D721Med (cell line): Measurements from ENCODE around the gene ST3GAL5.

Source experiments
- DNase-seq: peaks from one replicate; pipeline ENCODE4 v3.0.0; 2011; ENCODE audit warnings: low spot score; ENCODE audit not compliant: insufficient read length
- FAIRE-seq: peaks from 2 replicates; lab custom pipeline; 2011; peaks lifted over from hg19 to GRCh38; lab: Jason Lieb, UNC
- TF ChIP-seq, protein P1 (sequence below): IDR thresholded peaks from 2 replicates; pipeline ENCODE4 v1.5.1; 2012; ENCODE audit warnings: mild to moderate bottlenecking, control low read depth; ENCODE audit not compliant: insufficient read depth; ENCODE audit errors: missing control alignments

Gene ST3GAL5

DNA sequence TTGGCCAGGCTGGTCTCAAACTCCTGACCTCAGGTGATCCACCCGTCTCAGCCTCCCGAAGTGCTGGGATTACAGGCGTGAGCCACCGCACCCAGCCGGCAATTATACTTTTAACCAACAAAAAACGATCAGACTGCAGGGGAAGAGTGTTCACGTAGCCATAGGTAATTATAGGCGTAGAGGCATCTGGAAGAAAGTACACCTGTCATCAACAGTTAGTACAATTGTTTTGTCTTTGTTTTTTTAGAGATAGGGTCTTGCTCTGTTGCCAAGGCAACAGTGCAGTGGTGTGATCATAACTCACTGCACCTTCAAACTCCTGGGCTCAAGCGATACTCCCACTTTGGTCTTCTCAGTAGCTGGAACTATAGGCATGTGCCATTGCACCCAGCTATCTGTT lies 20.0 kb downstream of the ST3GAL5 start:
- no peak for DNase-seq
- TF ChIP-seq, protein P1, sequence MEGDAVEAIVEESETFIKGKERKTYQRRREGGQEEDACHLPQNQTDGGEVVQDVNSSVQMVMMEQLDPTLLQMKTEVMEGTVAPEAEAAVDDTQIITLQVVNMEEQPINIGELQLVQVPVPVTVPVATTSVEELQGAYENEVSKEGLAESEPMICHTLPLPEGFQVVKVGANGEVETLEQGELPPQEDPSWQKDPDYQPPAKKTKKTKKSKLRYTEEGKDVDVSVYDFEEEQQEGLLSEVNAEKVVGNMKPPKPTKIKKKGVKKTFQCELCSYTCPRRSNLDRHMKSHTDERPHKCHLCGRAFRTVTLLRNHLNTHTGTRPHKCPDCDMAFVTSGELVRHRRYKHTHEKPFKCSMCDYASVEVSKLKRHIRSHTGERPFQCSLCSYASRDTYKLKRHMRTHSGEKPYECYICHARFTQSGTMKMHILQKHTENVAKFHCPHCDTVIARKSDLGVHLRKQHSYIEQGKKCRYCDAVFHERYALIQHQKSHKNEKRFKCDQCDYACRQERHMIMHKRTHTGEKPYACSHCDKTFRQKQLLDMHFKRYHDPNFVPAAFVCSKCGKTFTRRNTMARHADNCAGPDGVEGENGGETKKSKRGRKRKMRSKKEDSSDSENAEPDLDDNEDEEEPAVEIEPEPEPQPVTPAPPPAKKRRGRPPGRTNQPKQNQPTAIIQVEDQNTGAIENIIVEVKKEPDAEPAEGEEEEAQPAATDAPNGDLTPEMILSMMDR = no peak
- FAIRE-seq = no peak

DNA sequence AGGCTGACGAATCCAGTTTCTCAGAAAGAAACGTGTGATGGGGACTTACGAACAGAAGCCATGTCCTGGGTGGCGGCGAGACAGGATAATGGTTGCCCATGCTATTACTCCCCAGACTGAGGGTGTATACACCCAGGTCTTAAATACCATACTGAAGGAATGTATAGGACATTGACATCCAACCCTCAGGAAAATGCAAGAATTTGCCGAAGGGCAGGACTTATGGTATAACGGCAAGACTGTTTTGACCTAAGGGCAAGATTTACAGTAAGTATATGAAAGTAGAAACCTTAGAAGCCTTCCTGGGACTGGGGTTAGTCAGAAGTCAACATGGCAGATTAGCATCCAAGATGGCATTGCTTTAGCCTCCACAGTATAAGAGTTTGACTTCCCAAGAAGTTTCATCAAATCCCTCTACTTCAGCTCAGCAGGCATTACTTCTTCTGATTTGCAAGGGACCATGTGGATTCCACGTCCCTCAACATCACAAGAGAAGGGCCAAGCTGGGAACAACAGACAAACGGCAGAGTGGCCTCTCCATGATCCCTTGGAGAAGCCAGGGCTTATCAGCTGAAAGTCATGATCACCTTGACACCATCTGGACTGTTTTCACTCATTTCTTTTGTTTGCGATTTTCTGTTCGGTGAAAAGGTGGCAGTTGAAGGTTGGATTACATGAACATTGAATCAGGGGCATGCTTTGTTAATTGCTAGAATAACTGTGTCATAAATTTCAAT lies 21.1 kb downstream of the ST3GAL5 start:
- FAIRE-seq (no peak), DNase-seq (no peak)
- TF ChIP-seq, protein P1 = no peak

DNA sequence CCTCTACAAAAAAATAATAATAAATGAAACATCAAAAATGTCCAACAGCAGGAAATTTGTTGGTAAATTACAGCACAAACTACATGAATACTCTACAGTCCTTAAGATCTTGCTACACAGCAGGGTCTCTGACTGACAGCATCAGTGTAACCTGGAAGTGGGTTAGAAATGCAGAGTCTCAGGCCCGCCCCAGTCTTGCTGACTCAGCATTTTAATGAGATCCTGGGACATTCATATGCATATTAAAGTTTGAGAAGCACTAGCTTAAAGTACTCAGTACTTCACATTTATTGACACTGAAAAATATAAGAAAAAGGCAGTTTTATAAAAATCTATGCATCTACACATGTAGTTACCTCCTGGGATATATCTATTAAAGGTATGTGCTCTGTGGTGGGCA lies 21.7 kb downstream of the ST3GAL5 start:
- TF ChIP-seq, protein P1 = no peak
- DNase-seq = no peak
- FAIRE-seq = no peak

DNA sequence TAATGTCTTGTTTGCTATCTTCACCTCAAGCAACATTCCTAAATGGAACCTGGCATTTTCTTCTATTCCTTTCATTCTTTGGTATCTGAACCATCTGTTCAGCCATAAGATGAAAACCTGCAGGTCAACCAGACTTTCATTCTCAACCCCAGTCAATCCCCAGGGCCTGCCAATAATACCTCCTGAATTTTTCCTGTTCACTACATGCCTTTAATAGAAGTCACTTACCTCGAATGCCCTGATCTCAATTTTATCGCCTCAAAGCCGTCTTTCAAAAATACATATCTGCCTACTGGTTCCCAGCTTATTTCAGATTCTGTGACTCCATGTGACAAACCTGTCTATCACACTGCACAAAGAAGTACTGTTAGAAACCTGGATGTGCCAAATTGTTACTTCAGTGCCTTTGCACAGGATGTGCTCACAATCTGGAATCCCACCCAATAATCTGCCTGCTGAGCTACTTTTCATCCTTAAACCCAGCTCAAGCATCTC lies 22.6 kb downstream of the ST3GAL5 start:
- FAIRE-seq = no peak
- no peak for DNase-seq
- TF ChIP-seq, protein P1 = no peak

DNA sequence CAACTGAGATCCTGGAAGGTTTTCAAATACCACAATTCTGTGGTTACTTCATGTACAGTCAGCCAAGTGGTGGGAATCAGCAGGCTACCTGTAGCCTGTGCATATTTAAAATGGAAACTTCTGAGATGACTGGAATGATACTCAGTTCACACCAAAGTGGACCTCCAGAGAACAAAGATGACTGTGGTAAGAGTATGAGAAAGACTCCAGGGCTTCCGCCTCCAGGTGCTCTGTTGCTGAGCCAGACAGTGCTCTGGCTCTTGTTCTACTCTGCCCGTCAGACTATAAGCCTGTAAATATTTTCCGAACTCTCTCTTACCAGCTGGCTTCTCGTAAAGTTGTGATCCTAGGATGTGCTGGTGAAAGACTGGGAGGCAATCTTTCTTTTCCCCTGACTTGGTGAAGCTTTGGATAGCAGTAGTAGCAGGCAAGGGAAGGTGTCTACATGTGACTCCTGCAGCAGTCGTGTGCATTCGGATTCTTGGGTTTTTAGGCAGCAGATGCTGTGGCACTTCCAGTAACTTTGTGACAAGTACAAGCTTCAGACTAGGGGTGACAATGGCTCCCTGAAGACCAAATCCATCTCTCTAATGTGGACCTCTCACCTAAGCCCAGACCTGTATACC lies 23.1 kb downstream of the ST3GAL5 start:
- TF ChIP-seq, protein P1 = no peak
- FAIRE-seq (no peak), DNase-seq (no peak)

DNA sequence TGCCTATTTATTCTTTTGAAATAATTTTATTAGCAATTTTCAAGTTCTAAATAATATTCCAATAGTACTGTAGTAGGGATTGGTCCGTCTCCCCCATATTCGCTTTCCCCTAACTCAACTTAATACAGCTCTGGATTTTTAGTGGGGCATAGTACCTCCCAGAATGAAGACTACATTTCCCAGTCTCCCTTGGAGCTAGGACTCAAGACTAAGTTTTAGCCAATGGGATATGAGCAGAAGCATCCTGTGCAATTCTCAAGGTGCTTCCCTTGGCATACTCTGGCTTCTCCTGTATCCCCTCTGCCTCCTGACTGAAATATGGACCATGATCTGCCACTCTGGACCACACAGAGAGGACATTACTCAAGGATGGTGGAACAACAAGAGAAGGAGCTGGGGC lies 24.1 kb downstream of the ST3GAL5 start:
- TF ChIP-seq, protein P1 = no peak
- DNase-seq (no peak), FAIRE-seq (no peak)

DNA sequence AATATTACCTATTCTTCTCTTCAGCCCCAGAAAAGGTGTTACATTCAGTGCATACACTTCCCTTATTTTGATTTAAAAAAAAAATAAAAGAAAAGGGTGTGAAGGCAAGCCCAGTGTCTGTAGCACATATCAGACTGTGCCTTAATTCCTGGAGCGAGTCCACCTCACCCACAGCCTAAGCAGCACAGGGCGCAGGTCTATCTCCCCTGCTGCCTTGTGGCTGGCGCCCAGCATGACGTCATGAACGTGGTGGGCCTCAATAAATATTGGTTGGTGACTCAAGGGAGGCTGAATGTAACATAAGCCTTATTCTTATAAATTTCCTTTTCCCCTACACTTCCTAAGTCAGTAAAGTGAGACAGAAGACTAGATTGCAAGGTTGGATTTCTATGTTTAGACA lies 26.4 kb downstream of the ST3GAL5 start:
- no peak for FAIRE-seq
- TF ChIP-seq, protein P1 = no peak
- no peak for DNase-seq
